ENCODE results near the gene XRCC1.

GRCh38 chr19:43619262-43620060, 44.1 kb upstream of the XRCC1 start, which contains the start of gene ZNF428:
- no peak for TF ChIP-seq EP300 (IDR thresholded peaks at IDR 0.05)
- TF ChIP-seq POLR2A (IDR thresholded peaks at IDR 0.05): peak; percentile 47 to 58
- no peak for TF ChIP-seq CTCF (IDR thresholded peaks at IDR 0.05)
- peak; percentile 50 to 90 (median 83) for TF ChIP-seq POLR2AphosphoS5 (IDR thresholded peaks at IDR 0.05)
